MM.1S (cell line): Measurements from ENCODE around the gene C9orf153.

ENCODE experiments used
- CTCF ChIP-seq: fragments of 300-600 bp; sonication (generic); IDR thresholded peaks from 2 replicates; pipeline ENCODE4 v1.5.1; 2016; ENCODE audit warnings: antibody characterized with exemption, low read length, mixed read lengths
- EZH2 ChIP-seq: fragments of 300-600 bp; sonication (generic); optimal IDR thresholded peaks from 2 replicates; pipeline ENCODE3; 2017; ENCODE audit warnings: low read depth, mild to moderate bottlenecking, antibody characterized with exemption, low read length, mixed read lengths

- TF ChIP-seq CTCF (no peak), EZH2 (no peak)
Measured at GRCh38 chr9:86183229-86184137, 76.0 kb downstream of the C9orf153 start.
